OCI-LY7 (cell line): ENCODE results near the gene DCLRE1B. TPM values are rescaled to one million over a fixed set of nuclear protein-coding genes. Genes with fewer than 3 reads are reported as not detected.

Source experiments
- BruUV-seq: library from RNA; stranded (reverse); fragments of 400-500 nt; replicated peaks from 2 replicates; lab custom pipeline; 2021; lab: Mats Ljungman, UMichigan
- CTCF ChIA-PET: fragments of 300-600 bp; sonication (Branson Sonifier 250); formaldehyde crosslinking; loops from one replicate; lab custom pipeline; 2022; ENCODE audit warnings: antibody characterized with exemption; ENCODE audit not compliant: unreplicated experiment; lab: Charles Lee
- POLR2A ChIA-PET: fragments of 300-600 bp; sonication (Branson Sonifier 250); formaldehyde crosslinking; loops from one replicate; lab custom pipeline; 2022; ENCODE audit warnings: antibody characterized with exemption; lab: Charles Lee
- DNase-seq: peaks from one replicate; pipeline ENCODE4 v3.0.0-alpha.2; 2015; ENCODE audit warnings: low spot score
- H2AFZ ChIP-seq: fragments of 200-600 bp; sonication (generic), shearing (Covaris generic); 2 replicates; pipeline ENCODE4 v1.6.1; 2014; ENCODE audit warnings: mild to moderate bottlenecking, antibody characterized with exemption, low read length, moderate library complexity
- H3K27ac ChIP-seq: fragments of 200-600 bp; sonication (generic); 2 replicates; pipeline ENCODE4 v1.5.1; 2014; ENCODE audit warnings: mixed run types, low read depth, mild to moderate bottlenecking, moderate library complexity, low read length, inconsistent platforms; ENCODE audit not compliant: poor library complexity, severe bottlenecking
- H3K36me3 ChIP-seq: fragments of 200-600 bp; sonication (generic); 2 replicates; pipeline ENCODE4 v1.6.1; 2014; ENCODE audit warnings: mild to moderate bottlenecking, antibody characterized with exemption, low read length, moderate library complexity, mixed read lengths; ENCODE audit not compliant: insufficient read depth
- H3K4me1 ChIP-seq: fragments of 200-600 bp; sonication (generic); 2 replicates; pipeline ENCODE4 v1.5.1; 2014; ENCODE audit warnings: mild to moderate bottlenecking, low read length; ENCODE audit not compliant: insufficient read depth, poor library complexity, severe bottlenecking
- H3K4me2 ChIP-seq: fragments of 200-600 bp; sonication (generic); 2 replicates; pipeline ENCODE4 v1.6.1; 2014; ENCODE audit warnings: mild to moderate bottlenecking, low read length
- H3K4me3 ChIP-seq: fragments of 200-600 bp; sonication (generic); 2 replicates; pipeline ENCODE4 v1.5.1; 2014; ENCODE audit warnings: mild to moderate bottlenecking, low read depth, low read length; ENCODE audit not compliant: poor library complexity, severe bottlenecking
- H3K79me2 ChIP-seq: fragments of 200-600 bp; sonication (generic); 2 replicates; pipeline ENCODE4 v1.6.1; 2016; ENCODE audit warnings: low read depth, mild to moderate bottlenecking, low read length, moderate library complexity, mixed read lengths; ENCODE audit not compliant: insufficient read depth
- H3K9me2 ChIP-seq: fragments of 200-600 bp; sonication (generic); 2 replicates; pipeline ENCODE4 v1.6.1; 2016; ENCODE audit warnings: mild to moderate bottlenecking, low read length, mixed read lengths; ENCODE audit not compliant: insufficient read depth
- H3K9me3 ChIP-seq: fragments of 200-600 bp; sonication (generic); 2 replicates; pipeline ENCODE4 v1.6.1; 2014; ENCODE audit warnings: mild to moderate bottlenecking, mixed run types, low read length, mixed read lengths
- H4K20me1 ChIP-seq: fragments of 200-600 bp; sonication (generic); 2 replicates; pipeline ENCODE4 v1.6.1; 2014; ENCODE audit warnings: mild to moderate bottlenecking, antibody characterized with exemption, low read length, moderate library complexity, mixed read lengths; ENCODE audit not compliant: insufficient read depth
- EZH2phosphoT487 ChIP-seq: fragments of 200-600 bp; sonication (generic); IDR thresholded peaks from 2 replicates; pipeline ENCODE4 v1.6.1; 2018; ENCODE audit warnings: low read depth, borderline replicate concordance, mild to moderate bottlenecking, mixed run types, antibody characterized with exemption, low read length, moderate library complexity, mixed read lengths
- intact Hi-C: fragments of 100-400 bp; cut with micrococcal nuclease; formaldehyde crosslinking; loops from one replicate; pipeline ENCODE4 v1.10.0; 2022; ENCODE audit not compliant: unreplicated experiment
- total RNA-seq, 2 experiments: library from RNA; depleted of rRNA in 1 of 2; stranded (reverse); fragments of >200 nt in 1 of 2; shearing (Covaris generic) in 1 of 2; gene quantifications; 2 replicates each; pipeline ENCODE4 v1.2.3, GENCODE V29; 2014 to 2022
- TF ChIP-seq, protein P1 (sequence below): fragments of 200-600 bp; sonication (generic); conservative IDR thresholded peaks from 2 replicates; pipeline ENCODE4 v1.5.1; 2014; ENCODE audit warnings: mild to moderate bottlenecking, antibody characterized with exemption, low read length, moderate library complexity, mixed read lengths

The DCLRE1B gene
- total RNA-seq, 2 experiments from 2014 or later, result 17.3 to 20.8 TPM

DNA sequence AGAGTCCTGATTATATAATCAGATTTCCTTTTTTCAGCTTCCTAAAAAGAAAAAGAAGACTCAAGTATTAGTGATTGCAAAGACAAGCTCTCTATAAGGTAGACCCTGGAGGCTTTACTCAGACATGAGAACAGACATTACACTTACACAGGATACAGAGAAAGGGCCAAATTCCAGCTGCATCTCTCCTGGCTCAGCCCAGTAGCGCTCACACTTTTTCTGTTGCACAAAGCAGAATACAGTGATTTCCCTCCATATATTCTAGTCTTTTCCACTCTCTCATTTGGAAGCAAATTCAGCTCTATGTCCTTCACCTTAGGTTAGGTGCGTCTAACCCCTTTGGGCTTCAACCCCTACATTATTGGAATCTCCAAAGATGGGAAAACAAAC, 48.7 kb upstream of the DCLRE1B start:
- Histone ChIP-seq H2AFZ (no peak overlapping the region), H3K36me3 (peaks cover 63% of the 10 kb centered on the region)

DNA sequence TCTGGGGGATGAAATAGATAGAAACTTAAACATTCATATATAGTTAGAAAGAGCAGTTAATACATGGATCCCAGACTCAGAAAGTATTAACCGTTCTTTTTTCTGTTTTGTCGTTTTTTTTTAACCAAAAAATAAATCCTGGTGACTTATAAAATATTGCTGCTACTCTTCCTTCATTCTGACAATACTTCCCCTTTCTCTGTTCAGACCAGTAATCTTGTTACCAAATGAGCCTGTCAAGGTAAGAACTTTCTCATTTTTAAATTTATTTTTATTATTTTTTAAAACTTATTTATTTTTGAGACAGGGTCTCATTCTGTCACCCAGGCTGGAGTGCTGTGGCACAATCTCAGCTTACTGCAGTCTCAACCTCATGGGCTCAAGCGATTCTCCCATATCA, 47.4 kb upstream of the DCLRE1B start:
- TF ChIP-seq EZH2phosphoT487, result no peak
- TF ChIP-seq, protein P1, sequence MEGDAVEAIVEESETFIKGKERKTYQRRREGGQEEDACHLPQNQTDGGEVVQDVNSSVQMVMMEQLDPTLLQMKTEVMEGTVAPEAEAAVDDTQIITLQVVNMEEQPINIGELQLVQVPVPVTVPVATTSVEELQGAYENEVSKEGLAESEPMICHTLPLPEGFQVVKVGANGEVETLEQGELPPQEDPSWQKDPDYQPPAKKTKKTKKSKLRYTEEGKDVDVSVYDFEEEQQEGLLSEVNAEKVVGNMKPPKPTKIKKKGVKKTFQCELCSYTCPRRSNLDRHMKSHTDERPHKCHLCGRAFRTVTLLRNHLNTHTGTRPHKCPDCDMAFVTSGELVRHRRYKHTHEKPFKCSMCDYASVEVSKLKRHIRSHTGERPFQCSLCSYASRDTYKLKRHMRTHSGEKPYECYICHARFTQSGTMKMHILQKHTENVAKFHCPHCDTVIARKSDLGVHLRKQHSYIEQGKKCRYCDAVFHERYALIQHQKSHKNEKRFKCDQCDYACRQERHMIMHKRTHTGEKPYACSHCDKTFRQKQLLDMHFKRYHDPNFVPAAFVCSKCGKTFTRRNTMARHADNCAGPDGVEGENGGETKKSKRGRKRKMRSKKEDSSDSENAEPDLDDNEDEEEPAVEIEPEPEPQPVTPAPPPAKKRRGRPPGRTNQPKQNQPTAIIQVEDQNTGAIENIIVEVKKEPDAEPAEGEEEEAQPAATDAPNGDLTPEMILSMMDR, result no peak
- DNase-seq, result no peak
- H3K9me2 ChIP-seq, result no peaks in the 10 kb centered on the region
- no TSS peak for BruUV-seq
- H3K4me3 ChIP-seq, result peak overlapping the region; percentile 58
- peaks cover 54% of the 10 kb centered on the region for H3K36me3 ChIP-seq
- peak overlapping the region; percentile 94 for H3K27ac ChIP-seq
- POLR2A ChIA-PET, result interaction anchor here (0.6 to 5.0 kb wide), 5 partner anchors 12 to 137 kb away, joined by 3 to 57 read pairs (median 4); no protein-coding TSS in a partner anchor
- H3K9me3 ChIP-seq, result no peaks in the 10 kb centered on the region
- peak overlapping the region; percentile 79 for H3K4me2 ChIP-seq
- peaks cover 48% of the 10 kb centered on the region for H3K79me2 ChIP-seq
- H4K20me1 ChIP-seq, result no peaks in the 10 kb centered on the region
- intact Hi-C loops, result loop anchor here (1.0 kb wide), 1 partner anchor 48 kb away; the partner anchor contains the start of gene DCLRE1B
- H3K4me1 ChIP-seq, result peaks cover 64% of the 10 kb centered on the region
- 0 out of 2 replicates have a peak overlapping the region, but pooled peaks have one; percentile 6 for H2AFZ ChIP-seq
- CTCF ChIA-PET, result no interaction called here

More for the DNA sequence above, 48.7 kb upstream of the DCLRE1B start:
- Histone ChIP-seq H3K79me2 (peaks cover 34% of the 10 kb centered on the region; the same call in 1 of the 2 replicates), H3K4me1 (peaks cover 50% of the 10 kb centered on the region), H3K4me2 (no peak overlapping the region), H3K9me2 (no peaks in the 10 kb centered on the region), H3K27ac (no peak overlapping the region), H3K9me3 (no peaks in the 10 kb centered on the region), H3K4me3 (no peak overlapping the region), H4K20me1 (no peaks in the 10 kb centered on the region)
- BruUV-seq, result no TSS peak
- CTCF ChIA-PET, result no interaction called here
- intact Hi-C loops, result no loop called here
- TF ChIP-seq, protein P1, result no peak
- TF ChIP-seq EZH2phosphoT487, result no peak
- POLR2A ChIA-PET, result interaction anchor here (0.9 to 1.7 kb wide), 4 partner anchors 14 to 90 kb away, joined by 3 to 7 read pairs (median 4); no protein-coding TSS in a partner anchor
- DNase-seq, result no peak

DNA sequence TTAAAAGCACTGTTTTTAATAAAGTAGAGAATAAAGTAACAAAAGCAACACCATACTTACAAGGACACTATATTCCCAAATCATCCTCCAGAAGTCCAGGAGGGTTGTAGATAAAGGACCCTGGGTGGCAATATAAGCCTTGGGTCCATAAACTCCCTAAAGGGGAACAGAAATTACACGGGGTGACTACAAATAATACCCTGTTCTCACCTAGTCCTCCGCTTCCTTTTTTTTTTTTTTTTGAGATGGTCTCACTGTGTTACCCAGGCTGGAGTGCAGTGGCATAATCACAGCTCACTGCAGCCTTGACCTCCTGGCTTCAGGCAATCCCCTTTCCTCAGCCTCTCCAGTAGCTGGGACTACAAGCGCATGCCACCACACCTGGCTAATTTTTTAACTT, 46.7 kb upstream of the DCLRE1B start:
- no peak overlapping the region; the same call in 1 of the 2 replicates for H2AFZ ChIP-seq
- H3K27ac ChIP-seq, result peak overlapping the region; percentile 94
- ChIA-PET CTCF (interaction anchor here (0.6 kb wide), 1 partner anchor 78 kb away, joined by 8 read pairs; no protein-coding TSS in a partner anchor), POLR2A (interaction anchor here (0.7 to 5.0 kb wide), 8 partner anchors 11 to 88 kb away, joined by 3 to 57 read pairs (median 6); no protein-coding TSS in a partner anchor)
- H3K9me2 ChIP-seq, result no peaks in the 10 kb centered on the region
- peaks cover 57% of the 10 kb centered on the region for H3K36me3 ChIP-seq
- DNase-seq, result peak; percentile 65
- peak overlapping the region; percentile 79 for H3K4me2 ChIP-seq
- BruUV-seq, result no TSS peak
- H4K20me1 ChIP-seq, result no peaks in the 10 kb centered on the region
- peaks cover 70% of the 10 kb centered on the region for H3K4me1 ChIP-seq
- H3K9me3 ChIP-seq, result no peaks in the 10 kb centered on the region
- no peak for TF ChIP-seq EZH2phosphoT487
- TF ChIP-seq, protein P1, result no peak
- intact Hi-C loops, result loop anchor here (1.0 kb wide), 1 partner anchor 47 kb away; the partner anchor contains the start of gene DCLRE1B
- H3K4me3 ChIP-seq, result peak overlapping the region; percentile 58
- peaks cover 54% of the 10 kb centered on the region for H3K79me2 ChIP-seq
